CD4-positive, alpha-beta T cell (primary cell): Measurements from ENCODE around the gene CCNQ. TPM values are rescaled to one million over a fixed set of nuclear protein-coding genes. Genes with fewer than 3 reads are reported as not detected.

Experiments
- ATAC-seq: fragments of 200-7000 bp; cut with Tn5 transposase; one replicate; pipeline ENCODE4 v1.10.0; 2022; ENCODE audit warnings: mild to moderate bottlenecking; ENCODE audit not compliant: poor library complexity
- CTCF ChIA-PET: fragments of 350-600 bp; sonication (Branson Sonifier 250); formaldehyde crosslinking; loops from one replicate; lab custom pipeline; 2021; ENCODE audit warnings: antibody characterized with exemption, inconsistent platforms; lab: Charles Lee
- POLR2A ChIA-PET: fragments of 350-600 bp; sonication (Branson Sonifier 250); formaldehyde crosslinking; loops from one replicate; lab custom pipeline; 2021; ENCODE audit warnings: antibody characterized with exemption, inconsistent platforms; lab: Charles Lee
- DNase-seq, 14 experiments: peaks; one replicate each; pipeline ENCODE4 v3.0.0-alpha.2; 2013 to 2020; ENCODE audit warnings: mixed read lengths in 2 of 14
- H3K27ac ChIP-seq, 2 donors: one replicate each; pipeline versions ENCODE4 v1.5.1 to v1.7.0; 2013; ENCODE audit warnings: low read length in 2 of 2, low read depth in 1 of 2, mild to moderate bottlenecking in 1 of 2
- H3K27me3 ChIP-seq, 2 experiments: 1 replicate in 1 of 2; 2 replicates in 1 of 2; pipeline versions ENCODE4 v1.6.1 to v1.7.0; 2013; ENCODE audit warnings: low read length in 2 of 2, control low read depth in 1 of 2, mild to moderate bottlenecking in 1 of 2, moderate library complexity in 1 of 2; ENCODE audit not compliant: insufficient read depth in 2 of 2, control insufficient read depth in 1 of 2
- H3K36me3 ChIP-seq: one replicate; pipeline ENCODE4 v1.6.1; 2013; ENCODE audit warnings: low read length, control low read depth; ENCODE audit not compliant: insufficient read depth
- H3K4me1 ChIP-seq: one replicate; pipeline ENCODE4 v1.6.1; 2013; ENCODE audit warnings: low read length, control low read depth; ENCODE audit not compliant: insufficient read depth
- H3K4me3 ChIP-seq: one replicate; pipeline ENCODE4 v1.5.1; 2013; ENCODE audit warnings: mild to moderate bottlenecking, low read length, moderate library complexity
- H3K9me3 ChIP-seq, 2 experiments: 1 replicate in 1 of 2; 2 replicates in 1 of 2; pipeline versions ENCODE4 v1.6.1 to v1.7.0; 2013; ENCODE audit warnings: low read length in 2 of 2, mild to moderate bottlenecking in 2 of 2, control low read depth in 1 of 2, moderate library complexity in 1 of 2; ENCODE audit not compliant: control insufficient read depth in 1 of 2, insufficient read depth in 1 of 2
- H3K27ac Mint-ChIP-seq: one replicate; pipeline ENCODE4 v1.8.0; 2020; ENCODE audit warnings: mixed read lengths
- H3K27me3 Mint-ChIP-seq: one replicate; pipeline ENCODE4 v1.8.0; 2021; ENCODE audit warnings: mixed read lengths
- H3K36me3 Mint-ChIP-seq: one replicate; pipeline ENCODE4 v1.8.0; 2021; ENCODE audit warnings: low read depth, mixed read lengths
- H3K4me1 Mint-ChIP-seq: one replicate; pipeline ENCODE4 v1.8.0; 2021; ENCODE audit warnings: low read depth, mixed read lengths
- H3K4me3 Mint-ChIP-seq: one replicate; pipeline ENCODE4 v1.8.0; 2020; ENCODE audit warnings: mild to moderate bottlenecking, mixed read lengths
- H3K9me3 Mint-ChIP-seq: one replicate; pipeline ENCODE4 v1.8.0; 2020; ENCODE audit warnings: mixed read lengths
- CTCF ChIP-seq: fragments of 200-600 bp; IDR thresholded peaks from one replicate; pipeline ENCODE4 v1.8.0; 2022; ENCODE audit warnings: antibody characterized with exemption, mild to moderate bottlenecking
- intact Hi-C, 2 experiments: fragments of 100-400 bp; cut with DNase I in 1 of 2; cut with micrococcal nuclease in 1 of 2; formaldehyde crosslinking; loops; one replicate each; pipeline versions ENCODE4 v1.15.1 to v1.9.0; 2023 to 2025; cut with DNase I, micrococcal nuclease
- total RNA-seq, 174 experiments: library from RNA in 2 of 174; stranded (reverse) in 2 of 174; gene quantifications; one replicate each; pipeline ENCODE4 v1.2.3 and lab custom pipeline; 2021 to 2026

Gene CCNQ
- total RNA-seq, 2 experiments from 2014 or later: 13.9 to 14.1 TPM

- Mint-ChIP-seq H3K36me3 (no peaks in the 10 kb centered on the region), H3K27ac (no peak overlapping the region), H3K4me3 (no peak overlapping the region), H3K4me1 (peaks cover 4% of the 10 kb centered on the region), H3K9me3 (no peaks in the 10 kb centered on the region), H3K27me3 (no peaks in the 10 kb centered on the region)
- ChIA-PET POLR2A (no interaction called here), CTCF (no interaction called here)
- Histone ChIP-seq H3K27me3 (no peaks in the 10 kb centered on the region), H3K4me3 (no peak overlapping the region), H3K36me3 (no peaks in the 10 kb centered on the region), H3K27ac (no peak overlapping the region), H3K4me1 (no peaks in the 10 kb centered on the region), H3K9me3 (no peaks in the 10 kb centered on the region)
- no peak for TF ChIP-seq CTCF
- ATAC-seq: no peak
- no peak for DNase-seq
- intact Hi-C loops: loop anchor here in 1 of 2 experiments (5.0 kb wide), 1 partner anchor 55 kb away; no protein-coding TSS in a partner anchor
Measured at GRCh38 chrX:153572601-153573000, 26.3 kb downstream of the CCNQ start.

GRCh38 chrX:153571534-153571908 lies 27.4 kb downstream of the CCNQ start:
- no peak for DNase-seq
- Histone ChIP-seq H3K4me1 (no peaks in the 10 kb centered on the region), H3K36me3 (no peaks in the 10 kb centered on the region), H3K27ac (no peak overlapping the region), H3K9me3 (no peaks in the 10 kb centered on the region), H3K27me3 (no peaks in the 10 kb centered on the region), H3K4me3 (no peak overlapping the region)
- H3K4me1 Mint-ChIP-seq: peaks cover 4% of the 10 kb centered on the region
- intact Hi-C loops: loop anchor here in 1 of 2 experiments (5.0 kb wide), 1 partner anchor 56 kb away; no protein-coding TSS in a partner anchor
- no peaks in the 10 kb centered on the region for H3K27me3 Mint-ChIP-seq
- ChIA-PET CTCF (no interaction called here), POLR2A (no interaction called here)
- H3K27ac Mint-ChIP-seq: no peak overlapping the region
- no peak overlapping the region for H3K4me3 Mint-ChIP-seq
- no peak for TF ChIP-seq CTCF
- H3K9me3 Mint-ChIP-seq: no peaks in the 10 kb centered on the region
- no peak for ATAC-seq
- H3K36me3 Mint-ChIP-seq: no peaks in the 10 kb centered on the region

GRCh38 chrX:153569475-153569874 lies 29.5 kb downstream of the CCNQ start:
- DNase-seq (peak in 1 of 14 experiments; percentile 8), ATAC-seq (no peak)
- intact Hi-C loops: no loop called here
- Mint-ChIP-seq H3K36me3 (no peaks in the 10 kb centered on the region), H3K27me3 (no peaks in the 10 kb centered on the region), H3K9me3 (no peaks in the 10 kb centered on the region), H3K4me3 (no peak overlapping the region), H3K4me1 (peaks cover 4% of the 10 kb centered on the region), H3K27ac (no peak overlapping the region)
- Histone ChIP-seq H3K9me3 (no peaks in the 10 kb centered on the region), H3K36me3 (no peaks in the 10 kb centered on the region), H3K4me3 (no peak overlapping the region), H3K4me1 (no peaks in the 10 kb centered on the region), H3K27ac (no peak overlapping the region), H3K27me3 (no peaks in the 10 kb centered on the region)
- POLR2A ChIA-PET: no interaction called here
- CTCF ChIA-PET: no interaction called here
- TF ChIP-seq CTCF: no peak
